GM18526 (cell line): ENCODE results near the gene ZFP30.
A peak's percentile ranks its signal among the peaks of the same experiment; 100 is the strongest.

ENCODE experiments used
- POLR2A ChIP-seq: IDR thresholded peaks from 3 replicates; pipeline ENCODE4 v1.6.1; 2011; ENCODE audit not compliant: insufficient read length; ENCODE audit errors: extremely low read depth

The ZFP30 gene

GRCh38 chr19:37655301-37655688 lies at the start of gene ZFP30:
Gene ZFP30, minus strand, starts transcription at chr19:37655465. Its CDS starts 7,643 bp downstream, at chr19:37647822.
- TF ChIP-seq POLR2A: no peak

- TF ChIP-seq POLR2A: no peak
Observed at GRCh38 chr19:37699057-37699456, 43.8 kb upstream of the ZFP30 start.

GRCh38 chr19:37698216-37698615 lies 43.0 kb upstream of the ZFP30 start:
- TF ChIP-seq POLR2A: no peak

GRCh38 chr19:37695144-37695899 lies 40.1 kb upstream of the ZFP30 start:
- TF ChIP-seq POLR2A: no peak

- no peak for TF ChIP-seq POLR2A
Observed at GRCh38 chr19:37692956-37693620, 37.8 kb upstream of the ZFP30 start.

GRCh38 chr19:37691881-37692504 lies 36.7 kb upstream of the ZFP30 start:
- peak; percentile 47 for TF ChIP-seq POLR2A

GRCh38 chr19:37683520-37683919 lies 28.3 kb upstream of the ZFP30 start:
- no peak for TF ChIP-seq POLR2A

- no peak for TF ChIP-seq POLR2A
Observed at GRCh38 chr19:37669450-37669914, 14.2 kb upstream of the ZFP30 start.

- peak; percentile 64 for TF ChIP-seq POLR2A
Observed at GRCh38 chr19:37655689-37656371, 565 bp upstream of the ZFP30 start.

GRCh38 chr19:37654629-37655300 lies 500 bp downstream of the ZFP30 start:
- TF ChIP-seq POLR2A: peak; percentile 39

GRCh38 chr19:37654118-37654517 lies 1.1 kb downstream of the ZFP30 start:
- no peak for TF ChIP-seq POLR2A

GRCh38 chr19:37635076-37636056 lies 19.9 kb downstream of the ZFP30 start:
- no peak for TF ChIP-seq POLR2A

GRCh38 chr19:37594982-37595382 lies 60.3 kb downstream of the ZFP30 start:
- TF ChIP-seq POLR2A: no peak

- TF ChIP-seq POLR2A: no peak
Observed at GRCh38 chr19:37594304-37594981, 60.8 kb downstream of the ZFP30 start, which contains the start of the genes ZNF540 and ZNF571. Gene ZNF540, plus strand, starts transcription at chr19:37594876. Its CDS starts 3,572 bp downstream, at chr19:37598448. Gene ZNF571, minus strand, starts transcription at chr19:37594792. Its CDS starts 8,116 bp downstream, at chr19:37586676.

- no peak for TF ChIP-seq POLR2A
Observed at GRCh38 chr19:37593996-37594303, 61.3 kb downstream of the ZFP30 start.
